ENCODE results near the gene CCNF.
"Not testable (repeated sequence)": the region's sequence is repeated elsewhere in the genome, so short reads cannot be mapped to it uniquely, and the experiment has no call there.

The CCNF gene

GRCh38 chr16:2429771-2430663 is 770 bp downstream of the CCNF start:
- no peak for DNase-seq

GRCh38 chr16:2432286-2432685 is 3.0 kb downstream of the CCNF start:
- DNase-seq, result no peak

DNA sequence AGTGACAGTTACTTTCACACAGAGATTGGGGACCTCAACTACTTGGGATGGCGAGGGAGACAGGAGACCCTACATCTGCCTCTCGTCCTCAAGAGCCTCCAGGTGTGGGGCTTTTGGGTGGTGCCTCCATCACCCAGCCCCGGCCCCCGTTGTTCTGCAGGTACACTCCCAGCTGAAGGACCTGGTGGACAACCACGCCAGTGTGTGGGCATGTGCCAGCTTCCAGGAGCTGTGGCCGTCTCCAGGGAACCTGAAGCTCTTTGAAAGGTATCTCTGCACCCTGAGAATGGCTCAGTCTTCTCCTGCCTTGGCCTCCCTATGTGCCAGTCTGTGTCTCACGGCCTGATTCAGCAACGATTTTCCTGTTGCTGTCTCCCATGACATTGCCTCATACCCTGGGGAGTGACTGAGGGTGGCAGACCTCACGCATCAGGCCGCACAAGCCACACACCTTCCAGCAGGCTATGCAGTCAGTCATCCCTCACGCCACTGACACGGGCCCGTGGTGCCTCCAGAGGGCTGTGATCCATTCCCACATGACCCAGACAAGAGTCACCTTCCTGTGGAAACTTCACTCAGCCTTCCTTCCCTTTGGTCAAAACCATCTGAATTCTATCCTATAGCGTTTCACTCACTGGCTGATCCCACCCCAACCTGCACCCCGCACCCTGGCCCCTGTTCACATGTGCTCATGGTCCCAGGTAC is 3.7 kb downstream of the CCNF start:
- no peak for DNase-seq

DNA sequence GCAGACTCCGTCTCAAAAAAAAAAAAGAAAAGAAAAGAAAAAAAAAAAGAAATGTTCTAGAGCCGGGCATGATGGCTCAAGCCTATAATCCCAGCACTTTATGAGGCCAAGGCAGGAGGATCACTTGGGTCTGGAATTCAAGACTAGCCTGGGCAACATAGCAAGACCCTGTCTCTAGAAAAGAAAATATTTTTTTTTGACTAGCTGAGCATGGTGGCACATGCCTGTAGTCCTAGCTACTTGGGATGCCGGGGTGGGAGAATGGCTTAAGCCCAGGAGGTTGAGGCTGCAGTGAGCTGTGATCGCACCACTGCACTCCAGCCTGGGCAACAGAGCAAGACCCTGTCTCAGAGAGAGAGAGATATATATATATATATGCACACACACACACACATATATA is 6.0 kb downstream of the CCNF start:
- not testable (repeated sequence) for DNase-seq

- DNase-seq, result no peak
Observed at GRCh38 chr16:2436110-2436509, 6.9 kb downstream of the CCNF start.

DNA sequence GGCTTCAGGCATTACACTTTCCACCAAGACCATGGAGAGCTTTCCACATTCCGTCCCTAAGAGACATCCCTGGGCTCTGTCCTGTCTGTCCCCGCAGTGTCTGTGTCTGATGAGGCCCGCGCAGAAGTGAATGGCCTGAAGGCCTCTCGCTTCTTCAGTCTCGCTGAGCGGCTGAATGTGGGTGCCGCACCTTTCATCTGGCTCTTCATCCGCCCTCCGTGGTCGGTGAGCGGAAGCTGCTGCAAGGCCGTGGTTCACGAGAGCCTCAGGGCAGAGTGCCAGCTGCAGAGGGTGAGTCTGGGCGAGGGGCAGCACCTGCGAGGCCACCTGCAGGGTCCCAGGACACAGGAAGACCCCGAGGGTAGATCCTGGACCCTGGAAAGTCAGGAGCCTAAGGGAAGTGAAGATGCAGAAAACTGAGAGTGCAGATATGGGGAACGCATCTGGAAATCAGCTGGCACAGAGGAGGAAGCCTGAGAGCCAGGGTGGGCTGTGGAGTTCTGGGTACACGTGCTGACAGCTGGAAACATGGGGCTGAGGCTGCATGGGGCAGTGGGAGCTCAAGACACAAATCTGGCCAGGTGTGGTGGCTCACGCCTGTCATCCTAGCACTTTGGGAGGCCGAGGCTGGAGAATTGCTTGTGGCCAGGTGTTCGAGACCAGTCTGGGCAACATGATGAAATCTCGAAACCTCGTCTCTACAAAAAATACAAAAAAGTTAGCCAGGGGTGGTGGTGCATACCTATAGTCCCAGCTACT is 8.0 kb downstream of the CCNF start:
- no peak for DNase-seq

DNA sequence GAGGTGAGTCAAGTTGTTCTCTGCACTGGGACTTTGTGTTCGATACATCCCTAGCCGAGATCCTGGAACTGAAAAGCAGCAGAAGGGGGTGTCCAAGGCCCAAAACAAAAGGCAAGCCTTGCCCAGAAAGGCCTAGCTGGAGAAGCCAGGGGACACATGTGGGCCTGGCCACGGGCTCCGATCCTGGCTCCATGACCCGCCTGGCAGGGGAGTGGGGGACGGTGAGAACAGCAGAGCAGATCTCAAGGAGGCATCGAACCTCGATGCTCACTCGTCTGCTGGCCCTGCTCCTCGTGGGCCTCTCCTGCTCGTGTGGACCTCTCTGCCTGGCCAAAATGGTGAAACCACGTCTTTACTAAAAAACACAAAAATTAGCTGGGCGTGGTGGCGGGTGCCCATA is 8.9 kb downstream of the CCNF start:
- no peak for DNase-seq

DNA sequence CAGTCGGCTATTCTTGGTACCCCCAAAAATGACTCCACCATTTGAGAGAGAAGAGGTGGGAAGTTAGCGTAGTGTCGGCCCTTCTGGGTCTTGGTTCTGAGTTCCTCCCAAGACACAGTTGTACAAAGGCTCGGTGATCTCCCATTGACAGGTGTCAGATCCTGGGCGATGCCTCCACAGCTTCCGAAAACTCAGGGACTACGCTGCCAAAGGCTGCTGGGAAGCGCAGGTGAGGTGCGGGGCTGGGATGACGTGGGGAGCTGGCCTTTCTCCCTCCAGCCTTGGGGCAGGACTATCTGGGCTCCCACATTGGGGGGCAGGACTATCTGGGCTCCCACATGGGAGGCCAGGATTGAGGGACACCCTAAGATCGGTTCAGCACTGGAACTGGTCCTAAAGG is 10.4 kb downstream of the CCNF start:
- no peak for DNase-seq

DNA sequence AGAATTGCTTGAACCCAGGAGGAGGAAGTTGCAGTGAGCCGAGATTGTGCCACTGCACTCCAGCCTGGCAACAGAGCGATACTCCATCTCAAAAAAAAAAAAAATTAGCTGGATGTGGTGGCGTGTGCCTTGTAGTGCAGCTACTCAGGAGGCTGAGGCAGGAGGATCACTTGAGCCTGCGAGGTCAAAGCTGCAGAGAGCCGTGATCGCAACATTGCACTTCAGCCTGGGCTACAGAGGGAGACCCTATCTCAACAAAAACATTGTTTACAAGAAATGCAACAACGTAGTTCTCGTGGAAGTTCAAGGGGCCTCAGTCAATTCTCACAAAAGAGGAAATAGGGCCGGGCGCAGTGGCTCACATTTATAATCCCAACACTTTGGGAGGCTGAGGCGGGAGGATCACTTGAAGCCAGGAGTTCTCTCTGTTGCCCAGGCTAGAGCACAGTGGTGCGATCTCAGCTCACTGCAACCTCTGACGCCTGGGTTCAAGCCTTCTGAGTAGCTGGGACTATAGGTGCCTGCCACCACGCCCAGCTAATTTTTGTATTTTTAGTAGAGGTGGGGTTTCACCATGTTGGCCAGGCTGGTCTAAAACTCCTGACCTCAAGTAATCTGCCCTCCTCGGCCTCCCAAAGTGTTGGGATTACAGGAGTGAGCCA is 12.0 kb downstream of the CCNF start:
- DNase-seq, result not testable (repeated sequence)

DNA sequence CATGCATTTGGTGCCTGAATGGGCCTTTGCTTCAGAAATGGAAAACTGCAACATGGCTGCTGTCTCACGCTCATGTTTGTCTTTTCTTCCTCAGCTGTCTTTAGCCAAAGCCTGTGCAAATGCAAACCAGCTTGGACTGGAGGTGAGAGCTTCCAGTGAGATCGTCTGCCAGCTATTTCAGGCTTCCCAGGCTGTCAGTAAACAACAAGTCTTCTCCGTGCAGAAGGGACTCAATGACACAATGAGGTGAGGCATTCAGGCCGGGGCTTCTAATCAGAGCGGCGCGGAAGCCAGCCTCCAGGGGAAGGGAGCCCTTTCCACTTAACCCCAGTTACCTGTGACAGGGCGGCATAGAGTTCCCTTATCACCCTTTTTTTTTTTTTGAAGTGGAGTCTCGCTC is 14.3 kb downstream of the CCNF start:
- DNase-seq, result no peak

GRCh38 chr16:2447920-2448583 is 18.8 kb downstream of the CCNF start:
- no peak for DNase-seq

DNA sequence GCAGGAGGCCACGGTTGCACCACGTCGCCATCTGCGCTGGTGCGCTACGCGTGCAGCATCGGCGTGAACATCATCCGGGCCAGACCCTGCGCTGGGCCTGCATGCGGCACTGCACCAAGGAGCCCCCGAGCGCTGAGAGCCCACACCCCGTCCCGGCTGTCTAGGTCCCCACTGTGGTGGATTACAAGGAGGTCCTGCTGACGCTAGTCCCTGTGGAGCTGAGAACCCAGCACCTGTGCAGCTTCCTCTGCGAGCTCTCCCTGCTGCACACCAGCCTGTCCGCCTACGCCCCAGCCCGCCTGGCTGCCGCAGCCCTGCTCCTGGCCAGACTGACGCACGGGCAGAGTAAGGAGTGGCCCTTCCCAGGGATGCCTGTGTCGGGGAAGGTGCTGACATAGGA is 19.9 kb downstream of the CCNF start:
- DNase-seq, result no peak

- DNase-seq, result no peak
Observed at GRCh38 chr16:2450535-2450934, 21.3 kb downstream of the CCNF start.

GRCh38 chr16:2450975-2451381 is 21.7 kb downstream of the CCNF start:
- DNase-seq, result no peak

DNA sequence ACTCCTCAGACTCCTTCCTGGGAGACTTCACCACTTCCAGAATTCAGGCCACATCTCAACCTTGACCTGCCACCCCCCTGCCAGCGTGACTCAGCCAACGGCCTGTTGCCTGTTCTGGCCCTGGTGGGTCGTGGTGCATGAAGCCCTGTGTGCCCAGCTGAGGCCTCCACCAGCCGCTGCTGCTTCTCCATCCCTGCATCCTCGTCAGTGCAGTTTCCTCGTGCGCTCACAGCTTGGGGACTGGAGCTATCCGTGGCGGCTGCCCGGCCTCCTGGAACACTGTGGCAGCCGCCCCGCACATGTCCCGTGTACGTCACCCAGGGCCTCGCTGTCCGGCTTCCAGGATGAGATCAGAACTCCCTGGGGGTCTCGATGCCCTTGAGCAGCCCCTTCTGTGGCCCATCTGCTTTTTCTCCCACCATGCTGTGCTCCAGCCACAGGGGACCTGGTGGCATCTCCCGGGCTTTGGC is 22.6 kb downstream of the CCNF start:
- DNase-seq, result no peak

DNA sequence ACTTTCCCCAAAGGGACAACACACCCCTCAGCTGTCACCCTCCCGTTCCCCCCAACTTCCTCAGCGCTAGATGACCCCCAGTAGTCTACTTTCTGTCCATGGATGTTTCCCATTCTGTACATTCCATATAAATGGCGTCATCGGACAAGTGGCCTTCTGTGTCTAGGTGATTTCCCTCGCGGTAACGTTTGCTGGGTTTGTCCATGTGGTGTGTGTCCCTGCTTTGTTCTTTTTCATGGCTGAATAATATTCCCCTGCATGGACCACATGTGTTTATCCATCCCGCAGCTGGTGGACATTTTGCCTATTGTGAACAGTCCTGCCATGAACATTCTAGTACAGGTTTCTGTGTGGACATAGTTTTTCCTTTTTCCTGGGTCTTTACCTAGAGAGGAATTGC is 23.4 kb downstream of the CCNF start:
- no peak for DNase-seq

GRCh38 chr16:2455081-2455845 is 26.0 kb downstream of the CCNF start:
- DNase-seq, result no peak

GRCh38 chr16:2456551-2457153 is 27.4 kb downstream of the CCNF start:
- DNase-seq, result no peak

DNA sequence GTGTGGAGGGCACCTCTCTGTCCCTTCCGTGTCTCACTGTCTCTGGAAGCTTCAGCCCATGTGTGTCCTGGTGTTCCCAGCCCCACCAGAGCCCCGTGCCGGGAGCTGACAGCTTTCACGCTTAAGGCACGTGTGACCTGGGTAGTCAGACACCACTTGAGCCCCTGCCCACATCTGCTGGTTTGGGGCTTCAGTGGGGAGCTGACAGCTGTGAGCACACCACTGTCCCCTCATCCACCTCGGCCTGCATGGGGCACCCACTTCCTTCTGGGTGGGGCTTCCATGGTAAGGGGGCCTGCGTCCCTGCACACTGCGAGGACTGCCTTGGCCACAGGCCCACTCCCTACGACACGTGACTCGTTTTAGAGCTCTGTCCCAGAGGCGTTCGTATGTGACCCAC is 28.0 kb downstream of the CCNF start:
- no peak for DNase-seq

DNA sequence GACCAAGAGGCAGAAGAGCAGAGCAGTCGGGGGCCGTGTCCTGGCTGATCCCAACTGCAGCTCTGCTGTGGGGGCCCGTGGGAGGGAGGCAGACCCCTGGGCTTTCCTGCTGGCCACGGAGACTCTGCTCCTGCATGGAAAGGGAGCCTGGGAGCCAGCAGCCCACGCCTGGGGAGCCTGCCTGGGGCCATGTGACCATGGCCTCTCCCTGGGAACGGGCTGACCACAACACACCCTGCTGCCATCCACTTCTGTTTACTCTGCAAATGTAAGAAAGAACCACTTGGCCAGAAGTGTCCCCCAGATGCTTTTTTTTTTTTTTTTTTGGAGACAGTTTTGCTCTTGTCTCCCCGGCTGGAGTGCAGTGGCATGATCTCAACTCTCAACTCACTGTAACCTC is 28.7 kb downstream of the CCNF start:
- DNase-seq, result no peak

All from kidney glomerular epithelial cell (primary cell).